ENCODE measurements around the gene DPY19L2.

DPY19L2 gene

GRCh38 chr12:63521706-63522105 lies 146.6 kb downstream of the DPY19L2 start:
- Histone ChIP-seq H3K4me3 (ENCODE audit: low read depth, low read length) (no peak overlapping the region), H3K36me3 (ENCODE audit: control insufficient read depth, insufficient read depth, low read length) (no peaks in the 10 kb centered on the region), H3K9ac (ENCODE audit: low read depth, low read length) (no peak overlapping the region), H3K27me3 (ENCODE audit: control insufficient read depth, insufficient read depth, low read length) (no peaks in the 10 kb centered on the region), H3K27ac (ENCODE audit: low read depth, low read length) (no peak overlapping the region), H3K9me3 (ENCODE audit: control insufficient read depth, insufficient read depth, low read length) (no peaks in the 10 kb centered on the region), H3K4me1 (ENCODE audit: control insufficient read depth, insufficient read depth, low read length) (no peaks in the 10 kb centered on the region)
